SKM-1 (cell line): ENCODE data around the gene MAGEA11.
"Not testable (repeated sequence)": the region's sequence is repeated elsewhere in the genome, so short reads cannot be mapped to it uniquely, and the experiment has no call there.

Experiments used
- DNase-seq: peaks from one replicate; lab custom pipeline; 2025; ENCODE audit not compliant: unreplicated experiment; lab: John Stamatoyannopoulos, UW

MAGEA11 gene, protein sequence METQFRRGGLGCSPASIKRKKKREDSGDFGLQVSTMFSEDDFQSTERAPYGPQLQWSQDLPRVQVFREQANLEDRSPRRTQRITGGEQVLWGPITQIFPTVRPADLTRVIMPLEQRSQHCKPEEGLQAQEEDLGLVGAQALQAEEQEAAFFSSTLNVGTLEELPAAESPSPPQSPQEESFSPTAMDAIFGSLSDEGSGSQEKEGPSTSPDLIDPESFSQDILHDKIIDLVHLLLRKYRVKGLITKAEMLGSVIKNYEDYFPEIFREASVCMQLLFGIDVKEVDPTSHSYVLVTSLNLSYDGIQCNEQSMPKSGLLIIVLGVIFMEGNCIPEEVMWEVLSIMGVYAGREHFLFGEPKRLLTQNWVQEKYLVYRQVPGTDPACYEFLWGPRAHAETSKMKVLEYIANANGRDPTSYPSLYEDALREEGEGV

DNA sequence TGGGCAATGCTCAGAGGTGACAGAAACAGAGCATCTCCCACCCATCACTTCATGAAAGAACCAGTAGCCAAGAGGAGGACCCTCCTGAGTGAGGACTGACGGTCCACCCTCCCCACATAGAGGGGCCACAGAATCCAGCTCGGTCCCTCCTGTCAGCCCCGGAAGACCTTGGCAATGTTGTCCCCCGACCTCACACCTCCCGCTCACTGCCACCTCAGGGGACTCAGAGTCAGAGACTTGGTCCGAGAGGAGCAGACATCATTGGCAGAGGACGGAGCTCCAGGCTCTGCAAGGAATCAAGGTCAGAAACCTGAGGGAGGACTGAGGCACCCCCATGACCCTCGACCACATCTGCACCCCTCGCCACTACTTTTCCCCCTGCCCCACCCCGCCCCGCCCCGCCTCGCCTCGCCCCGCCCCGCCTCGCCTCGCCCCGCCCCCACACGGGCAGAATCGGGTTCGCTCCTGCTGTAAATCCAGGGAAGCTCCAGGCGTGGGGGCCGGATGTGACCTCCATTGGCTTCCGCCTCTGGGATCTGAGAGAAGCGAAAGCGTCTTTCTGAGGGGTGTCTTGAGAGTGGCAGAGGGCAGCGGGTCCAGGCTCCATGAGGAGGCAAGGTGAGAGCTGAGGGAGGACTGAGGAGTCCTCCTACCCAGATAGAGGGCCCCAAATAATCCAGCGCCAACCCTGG, at the start of gene MAGEA11:
Gene MAGEA11, plus strand, starts transcription at position 516 of the 692 bp plus-strand sequence. CDS start 1,100 bp downstream, outside the sequence.
- DNase-seq: no peak

DNA sequence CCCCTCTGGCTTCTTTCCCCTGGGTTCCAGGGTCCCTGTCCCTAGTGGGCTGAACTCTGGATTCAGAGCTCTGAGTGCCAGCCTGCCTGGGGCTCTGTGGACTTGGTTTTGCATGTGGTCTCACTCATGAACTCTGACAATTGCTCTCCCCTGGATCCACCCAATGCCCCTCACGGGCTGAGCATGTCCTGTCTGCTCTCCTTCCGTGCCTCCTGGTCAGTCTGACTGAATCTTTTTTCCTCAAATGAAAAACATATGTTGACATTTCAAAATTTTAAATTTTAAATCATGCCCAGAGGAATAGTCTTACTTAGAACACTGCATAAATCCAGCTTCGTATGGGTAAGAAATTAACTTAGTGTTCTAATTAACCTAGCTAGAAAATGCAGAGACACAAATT, 36.8 kb upstream of the MAGEA11 start:
- not testable (repeated sequence) for DNase-seq

DNA sequence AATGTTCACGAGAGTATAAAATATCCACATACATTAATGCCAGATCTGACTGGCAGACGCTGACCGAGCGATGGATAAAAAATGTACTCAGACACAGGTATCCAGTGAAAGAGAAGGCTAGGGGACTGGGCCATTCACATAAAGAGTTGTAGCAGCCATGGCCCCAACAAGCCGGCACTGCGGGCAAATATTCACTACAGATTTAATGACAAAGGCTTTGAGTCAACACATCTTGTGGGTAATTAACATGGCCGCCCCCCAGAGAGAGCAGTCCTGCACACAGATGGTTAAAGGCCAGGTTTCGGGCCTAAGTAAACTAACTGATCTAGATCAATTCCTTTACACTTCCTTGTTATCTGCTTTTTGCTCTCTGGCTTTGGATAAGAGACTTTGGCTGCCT, 36.3 kb upstream of the MAGEA11 start:
- DNase-seq: not testable (repeated sequence)

DNA sequence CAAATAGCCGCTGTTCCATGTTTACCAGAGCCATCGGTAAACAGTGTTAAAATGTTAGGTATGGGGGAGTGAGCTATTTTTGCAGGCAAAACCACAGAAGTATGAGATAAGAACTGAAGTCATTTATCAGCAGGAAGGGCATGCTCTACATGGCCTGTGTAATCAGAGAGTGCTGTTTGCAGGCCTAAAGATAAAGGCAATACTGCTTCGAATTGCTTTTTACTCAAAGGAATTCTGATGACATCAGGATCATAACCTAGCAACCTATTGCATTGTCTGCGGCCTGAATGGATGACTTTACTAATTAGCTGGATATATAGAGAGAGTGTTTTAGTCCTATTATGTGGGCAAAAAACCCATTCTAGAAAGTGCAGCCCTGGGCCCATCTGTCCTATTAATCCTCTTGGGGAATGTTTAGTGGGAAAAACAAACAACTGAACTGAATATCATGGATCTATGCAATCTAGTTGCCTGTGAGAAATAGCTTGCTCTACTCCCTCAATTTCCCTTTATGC, 32.6 kb upstream of the MAGEA11 start:
- DNase-seq: not testable (repeated sequence)

DNA sequence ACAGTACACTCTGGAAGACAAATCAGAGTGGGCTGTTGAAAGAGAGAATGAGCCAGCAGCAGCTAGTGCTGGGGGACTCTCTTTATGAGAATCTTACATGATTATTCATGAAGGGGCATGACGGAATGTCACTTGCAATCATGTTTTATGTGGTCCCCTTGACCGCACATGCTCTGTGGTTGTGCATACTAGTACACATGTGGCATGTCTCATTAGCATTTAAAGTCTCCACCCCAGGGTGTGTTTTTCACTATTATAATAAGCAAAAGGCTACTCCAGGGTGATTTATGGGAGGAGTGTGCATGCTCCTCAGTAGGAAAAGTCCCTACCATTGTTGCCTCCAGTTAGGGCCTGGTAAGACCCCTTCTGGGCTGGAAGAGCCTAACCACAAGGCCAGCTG, 30.7 kb upstream of the MAGEA11 start:
- no peak for DNase-seq

DNA sequence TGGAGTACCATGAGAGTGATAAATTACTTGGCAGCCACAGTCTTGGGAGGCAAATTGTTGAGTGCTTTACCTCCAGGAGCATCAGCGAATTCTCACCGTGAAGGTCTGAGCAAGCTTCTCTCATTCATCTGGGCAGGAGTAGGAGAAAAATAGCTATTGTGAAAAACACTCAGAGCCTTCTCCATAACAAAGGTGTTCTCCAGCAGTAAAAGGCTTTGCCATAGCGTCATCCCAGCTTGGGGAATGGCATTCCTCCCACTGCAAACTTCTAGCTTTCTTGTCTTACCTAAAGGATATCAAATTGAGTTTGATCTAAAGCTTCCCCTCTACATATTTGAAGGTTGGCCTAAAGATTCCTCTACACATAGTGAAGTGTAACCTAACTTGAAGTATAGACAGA, 29.8 kb upstream of the MAGEA11 start:
- no peak for DNase-seq

DNA sequence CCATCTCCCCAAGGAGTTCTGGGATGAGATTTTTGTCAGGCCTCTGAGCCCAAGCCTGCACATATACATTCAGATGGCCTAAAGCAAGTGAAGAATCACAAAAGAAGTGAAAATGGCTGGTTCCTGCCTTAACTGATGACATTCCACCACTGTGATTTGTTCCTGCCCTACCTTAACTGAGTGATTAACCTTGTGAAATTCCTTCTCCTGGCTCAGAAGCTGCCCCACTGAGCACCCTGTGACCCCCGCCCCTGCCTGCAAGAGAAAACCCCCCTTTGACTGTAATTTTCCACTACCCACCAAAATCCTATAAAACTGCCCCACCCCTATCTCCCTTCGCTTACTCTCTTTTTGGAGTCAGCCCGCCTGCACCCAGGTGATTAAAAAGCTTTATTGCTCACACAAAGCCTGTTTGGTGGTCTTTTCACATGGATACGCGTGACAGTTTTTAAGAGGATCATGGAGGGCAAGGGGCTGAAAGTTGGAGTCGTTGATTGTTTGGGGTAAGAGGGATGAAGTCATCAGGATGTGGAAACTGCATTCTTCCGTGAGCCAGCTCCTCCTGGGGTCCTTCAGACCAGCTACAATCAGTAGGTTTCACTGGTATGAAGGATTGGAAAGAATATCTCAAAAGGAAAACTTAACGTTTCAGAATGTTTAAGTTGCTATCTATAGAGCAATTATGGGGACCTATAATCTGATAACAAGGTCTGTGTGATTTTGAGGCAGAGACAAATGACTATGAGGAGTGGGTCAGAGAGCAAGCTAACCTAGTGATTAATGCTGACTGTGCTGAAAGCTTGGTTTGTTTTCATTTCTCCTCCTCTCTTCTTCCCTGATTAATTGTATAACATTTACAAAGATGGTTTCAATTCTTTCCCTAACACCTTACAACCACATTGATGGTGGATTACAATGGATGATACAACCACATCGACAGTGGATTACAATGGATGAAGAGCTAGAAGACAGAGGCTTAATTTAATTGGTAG, 28.6 kb upstream of the MAGEA11 start:
- no peak for DNase-seq

DNA sequence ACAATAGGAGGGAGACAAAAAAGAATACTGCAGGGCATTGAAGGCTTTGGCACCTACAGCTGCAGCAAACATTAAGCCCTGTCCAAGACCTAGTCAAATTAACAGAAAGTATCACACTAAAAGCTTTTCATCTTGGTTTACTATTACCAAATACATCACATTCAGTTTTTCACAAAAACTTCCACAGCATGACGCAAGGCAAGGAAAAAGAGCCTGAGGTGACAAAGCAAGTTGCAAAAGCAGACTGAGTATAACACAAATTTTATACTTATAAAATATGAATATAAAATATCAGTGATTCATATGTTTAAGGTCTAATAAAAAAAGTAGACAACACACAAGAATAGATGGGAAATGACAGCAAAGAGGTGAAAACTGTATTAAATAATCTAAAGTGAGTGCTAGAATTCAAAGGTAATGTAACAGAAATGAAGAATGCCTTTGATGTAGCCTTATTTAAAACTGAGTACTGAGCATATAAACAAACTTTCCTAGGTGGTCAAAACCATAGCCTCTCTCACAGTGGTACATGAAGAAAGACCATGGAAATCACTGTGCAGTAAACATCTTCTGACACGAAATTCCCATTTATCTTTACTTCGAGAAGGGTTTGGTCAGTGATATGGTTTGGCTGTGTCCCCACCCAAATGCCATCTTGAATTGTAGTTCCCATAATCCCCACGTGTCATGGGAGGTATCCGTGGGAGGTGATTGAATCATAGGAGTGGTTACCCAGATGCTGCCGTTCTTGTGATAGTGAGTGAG, 27.7 kb upstream of the MAGEA11 start:
- DNase-seq: no peak

DNA sequence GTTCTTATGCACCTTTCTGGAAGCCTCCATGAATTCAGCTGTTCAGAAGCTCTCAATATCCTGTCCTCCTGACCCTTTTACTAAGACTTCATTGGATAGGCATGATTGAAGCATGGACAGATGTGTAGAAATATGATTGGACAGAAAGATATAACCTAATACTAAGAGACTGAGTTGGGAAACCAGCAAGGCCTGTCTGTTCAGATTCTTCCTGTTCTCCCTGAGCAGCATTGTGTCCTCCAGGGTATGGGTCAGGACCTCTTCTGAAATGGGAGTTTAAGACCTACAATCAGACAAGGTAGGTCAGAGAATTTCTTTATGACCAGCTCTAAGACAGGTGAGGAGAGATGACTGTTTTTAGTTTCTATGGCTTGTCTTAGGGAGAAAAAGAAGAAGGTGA, 23.9 kb upstream of the MAGEA11 start:
- no peak for DNase-seq

DNA sequence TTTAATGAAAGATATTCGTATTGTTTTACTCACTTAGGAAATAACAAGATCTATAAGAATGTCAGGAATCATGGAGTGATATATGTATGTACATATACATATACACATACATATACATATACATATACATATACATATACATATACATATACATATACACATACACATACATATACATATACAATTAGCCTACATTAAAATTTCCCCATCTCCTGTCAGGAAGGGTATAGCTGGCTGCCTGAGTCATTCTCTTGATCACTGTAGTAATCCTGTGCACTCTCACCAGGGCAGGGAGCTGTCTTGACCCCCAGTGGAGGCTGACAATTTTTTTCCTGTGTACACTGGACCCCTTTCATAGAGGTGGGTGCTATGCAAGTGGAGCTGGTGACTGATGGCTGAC, 23.3 kb upstream of the MAGEA11 start:
- DNase-seq: no peak

DNA sequence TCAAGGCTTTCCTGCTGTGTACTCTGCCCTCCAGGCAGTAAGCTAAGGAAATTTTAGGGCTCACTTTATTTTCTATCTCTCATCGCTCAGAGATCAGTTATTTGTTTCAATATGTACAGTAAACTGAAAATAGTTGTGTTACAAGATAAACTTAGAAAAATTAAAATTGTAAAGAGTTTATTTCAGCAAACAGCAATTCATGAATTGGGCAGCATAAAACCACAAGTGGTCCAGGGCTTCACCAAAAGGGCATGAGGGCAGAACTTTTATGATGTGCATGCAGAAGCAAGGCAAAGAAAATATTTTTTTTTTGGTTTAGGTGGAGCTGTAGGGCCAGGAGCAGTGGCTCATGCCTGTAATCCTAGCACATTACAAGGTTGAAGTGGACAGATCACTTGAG, 20.1 kb upstream of the MAGEA11 start:
- no peak for DNase-seq

DNA sequence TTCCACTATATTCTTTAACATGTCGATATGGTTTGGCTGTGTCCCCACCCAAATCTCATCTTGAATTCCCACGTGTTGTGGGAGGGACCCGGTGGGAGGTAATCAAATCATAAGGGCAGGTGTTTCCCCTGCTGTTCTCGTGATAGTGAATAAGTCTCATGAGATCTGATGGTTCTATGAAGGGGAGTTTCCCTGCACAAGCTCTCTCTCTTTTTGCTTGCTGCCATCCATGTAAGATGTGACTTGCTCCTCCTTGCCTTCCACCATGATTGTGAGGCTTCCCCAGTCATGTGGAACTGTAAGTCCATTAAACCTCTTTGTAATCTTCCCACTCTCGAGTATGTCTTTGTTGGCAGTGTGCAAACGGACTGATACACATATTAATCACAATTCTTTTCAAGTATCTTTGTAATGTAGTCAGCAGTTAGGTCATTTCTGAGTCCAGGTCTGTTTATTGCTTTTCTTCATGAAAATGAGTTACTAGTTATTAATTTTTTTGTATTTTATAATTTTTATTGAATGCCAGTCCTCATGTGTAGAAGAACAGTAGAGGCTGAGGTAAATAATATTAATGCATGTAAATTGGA, 19.1 kb upstream of the MAGEA11 start:
- DNase-seq: not testable (repeated sequence)

DNA sequence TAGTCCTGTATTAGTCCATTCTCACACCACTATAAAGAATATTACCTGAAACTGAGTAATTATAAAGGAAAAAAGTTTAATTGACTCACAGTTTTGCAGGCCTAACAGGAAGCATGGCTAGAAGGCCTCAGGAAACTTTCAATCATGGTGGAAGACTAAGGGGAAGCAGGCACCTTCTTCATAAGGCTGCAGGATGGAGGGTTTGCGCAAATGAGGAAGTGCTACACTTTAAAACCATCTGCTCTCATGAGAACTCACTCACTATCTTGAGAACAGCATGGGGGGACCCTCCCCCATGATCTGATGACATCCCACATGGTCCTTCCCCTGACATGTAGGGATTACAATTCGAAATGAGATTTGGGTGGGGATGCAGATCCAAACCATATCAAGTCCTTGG, 12.1 kb upstream of the MAGEA11 start:
- peak; percentile 0 for DNase-seq

DNA sequence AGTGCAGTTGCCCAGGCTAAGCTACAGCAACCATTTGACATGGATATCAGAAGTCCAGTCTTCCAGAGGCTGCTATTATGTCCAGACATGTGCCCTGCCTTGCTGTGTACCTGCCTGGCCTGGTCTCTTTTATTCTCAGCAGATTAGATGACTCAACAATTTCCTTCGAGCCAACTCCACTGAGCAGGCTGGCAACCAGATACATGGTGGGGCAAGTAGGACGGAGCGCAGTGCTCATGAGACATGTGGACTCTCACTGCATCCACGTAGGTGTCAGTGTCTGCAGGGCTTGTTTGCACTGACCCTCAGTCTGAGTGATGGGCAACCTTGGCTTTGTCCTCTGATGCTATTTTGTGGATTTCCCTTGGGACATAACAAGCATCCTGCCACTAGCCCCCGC, 7.2 kb upstream of the MAGEA11 start:
- no peak for DNase-seq

DNA sequence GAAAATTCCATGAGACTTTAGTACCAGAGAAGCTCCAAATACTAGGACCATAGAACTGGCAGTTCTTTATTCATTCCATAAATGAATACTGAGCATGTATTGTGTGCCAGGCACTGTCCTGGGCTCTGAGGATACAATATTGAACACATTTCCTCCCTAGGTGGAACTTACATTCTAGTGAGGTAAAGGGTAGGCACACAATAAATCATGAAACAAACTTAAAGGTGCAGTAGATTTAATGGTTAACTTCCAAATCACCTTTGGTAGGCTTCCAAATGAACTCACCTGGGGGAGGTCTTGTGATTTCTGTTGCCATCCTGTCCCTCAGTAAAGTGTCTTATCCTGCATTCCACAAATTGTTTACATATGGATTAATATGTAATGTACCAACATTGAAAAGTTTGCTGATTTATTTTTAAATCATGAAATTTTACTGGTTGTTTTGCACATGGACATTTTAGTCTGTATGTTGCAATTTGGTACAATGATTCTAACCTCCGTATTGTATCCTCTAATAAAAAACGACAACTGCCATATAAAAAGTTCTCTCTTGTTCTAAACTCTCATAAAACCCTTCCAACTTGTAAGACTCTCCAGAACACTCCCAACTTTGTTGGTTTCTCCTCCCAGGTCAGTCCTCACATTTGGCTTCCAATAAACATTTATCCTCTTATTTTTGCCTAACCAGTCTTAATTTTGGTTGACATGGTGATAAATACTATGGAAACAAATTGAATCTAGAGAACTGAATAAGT, 4.5 kb upstream of the MAGEA11 start:
- no peak for DNase-seq

DNA sequence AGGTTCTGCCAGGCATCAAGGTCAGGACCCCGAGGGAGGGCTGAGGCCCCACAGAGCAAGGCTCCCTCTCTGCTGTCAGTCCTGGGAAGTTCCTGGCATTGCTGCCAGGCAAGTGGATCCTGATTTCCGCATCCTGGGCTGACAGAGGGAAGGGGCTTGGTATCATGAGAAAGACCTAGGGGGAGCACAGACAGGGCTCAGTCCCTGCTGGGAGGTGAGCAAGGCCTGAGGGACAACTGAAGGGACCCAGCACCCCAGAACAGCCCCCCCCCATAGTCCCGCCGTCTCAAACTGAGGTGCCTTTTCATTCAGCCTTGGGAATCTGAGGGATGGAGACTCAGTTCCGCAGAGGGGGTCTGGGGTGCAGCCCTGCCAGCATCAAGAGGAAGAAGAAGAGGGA, 971 bp downstream of the MAGEA11 start:
- DNase-seq: no peak

DNA sequence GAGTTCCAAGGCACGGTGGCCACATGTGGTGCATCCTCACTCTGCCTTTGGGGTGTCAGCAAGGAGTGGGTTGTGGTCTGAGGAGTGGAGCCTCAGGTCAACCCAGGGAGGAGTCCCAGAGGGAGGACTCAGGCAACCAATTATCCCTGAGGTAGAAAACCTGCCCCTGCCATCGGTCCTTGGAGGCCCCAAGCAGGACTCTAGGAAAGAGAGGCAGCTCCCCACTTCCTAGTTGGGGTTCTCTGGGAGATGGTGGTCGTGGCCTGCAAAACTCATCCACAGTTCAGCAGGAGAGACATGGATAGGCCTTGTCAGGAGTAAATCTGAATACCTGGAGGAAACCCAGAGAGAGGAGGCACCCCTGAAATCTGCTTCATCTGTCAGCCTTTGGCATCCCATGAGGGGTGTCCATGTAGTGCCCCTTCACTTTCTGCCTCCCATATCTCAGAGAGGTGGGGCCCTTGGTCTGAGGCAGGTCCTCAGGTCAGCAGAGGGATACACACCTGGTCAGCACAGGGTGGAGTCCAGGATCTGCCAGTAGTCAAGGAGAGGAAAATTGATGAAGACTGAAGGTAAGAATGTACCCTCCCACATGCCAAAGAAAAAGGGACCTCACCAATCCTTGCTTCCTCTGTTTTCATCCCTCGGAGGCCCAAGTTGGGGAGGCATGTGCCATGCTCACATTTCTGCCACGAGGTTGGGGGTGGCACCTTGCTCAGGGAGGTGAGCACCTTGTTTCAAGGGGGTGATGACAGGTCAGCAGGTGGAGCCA, 1.6 kb downstream of the MAGEA11 start:
- no peak for DNase-seq

DNA sequence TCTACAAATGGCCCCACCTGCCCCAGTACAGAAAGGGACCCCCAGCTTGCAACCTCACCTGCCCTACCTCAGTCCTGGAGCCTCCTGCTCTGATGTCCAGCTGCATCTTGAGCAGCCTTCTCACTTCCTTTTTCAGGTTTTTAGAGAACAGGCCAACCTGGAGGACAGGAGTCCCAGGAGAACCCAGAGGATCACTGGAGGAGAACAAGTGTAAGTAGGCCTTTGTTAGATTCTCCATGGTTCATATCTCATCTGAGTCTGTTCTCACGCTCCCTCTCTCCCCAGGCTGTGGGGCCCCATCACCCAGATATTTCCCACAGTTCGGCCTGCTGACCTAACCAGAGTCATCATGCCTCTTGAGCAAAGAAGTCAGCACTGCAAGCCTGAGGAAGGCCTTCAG, 3.6 kb downstream of the MAGEA11 start:
- DNase-seq: no peak
